ENCODE measurements around the gene DGKE.

DGKE gene

DNA sequence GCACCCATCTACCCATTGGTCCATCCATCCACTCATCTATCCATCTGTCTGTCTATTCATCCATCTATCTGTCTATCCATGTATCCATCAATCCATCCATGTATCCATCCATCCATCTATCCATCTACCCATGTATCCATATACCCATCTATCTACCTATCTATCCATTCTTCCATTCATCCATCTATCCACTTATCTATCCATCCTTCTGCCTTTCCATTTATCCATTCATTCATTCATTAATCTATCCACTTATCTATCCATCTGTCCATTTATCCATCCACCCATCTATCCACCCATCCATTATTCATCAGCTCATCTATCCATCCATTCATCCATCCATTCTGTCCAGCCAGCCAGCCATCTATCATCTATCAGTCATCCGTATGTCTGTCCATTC is 58.4 kb downstream of the DGKE start:
- no peak for DNase-seq

DNA sequence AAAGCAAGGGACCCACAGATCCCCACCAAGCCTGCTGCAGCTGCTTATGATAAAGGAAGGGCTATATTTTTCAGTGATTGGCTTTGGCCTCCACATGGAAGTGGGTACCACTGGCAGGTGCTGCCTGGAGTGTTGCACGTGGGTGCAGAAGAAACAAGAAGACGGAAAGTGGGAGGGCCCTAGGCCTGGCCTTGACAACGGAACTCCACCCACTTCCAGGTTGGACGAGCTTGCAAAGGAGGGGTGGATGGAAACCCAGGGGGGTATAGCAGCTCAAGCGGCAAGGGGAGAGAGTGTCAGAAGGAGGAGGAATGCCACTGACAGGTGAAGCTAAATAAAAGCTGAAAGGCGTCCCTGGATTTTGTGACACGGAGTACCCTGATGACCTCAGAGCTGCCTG is 59.6 kb downstream of the DGKE start:
- no peak for DNase-seq

DNA sequence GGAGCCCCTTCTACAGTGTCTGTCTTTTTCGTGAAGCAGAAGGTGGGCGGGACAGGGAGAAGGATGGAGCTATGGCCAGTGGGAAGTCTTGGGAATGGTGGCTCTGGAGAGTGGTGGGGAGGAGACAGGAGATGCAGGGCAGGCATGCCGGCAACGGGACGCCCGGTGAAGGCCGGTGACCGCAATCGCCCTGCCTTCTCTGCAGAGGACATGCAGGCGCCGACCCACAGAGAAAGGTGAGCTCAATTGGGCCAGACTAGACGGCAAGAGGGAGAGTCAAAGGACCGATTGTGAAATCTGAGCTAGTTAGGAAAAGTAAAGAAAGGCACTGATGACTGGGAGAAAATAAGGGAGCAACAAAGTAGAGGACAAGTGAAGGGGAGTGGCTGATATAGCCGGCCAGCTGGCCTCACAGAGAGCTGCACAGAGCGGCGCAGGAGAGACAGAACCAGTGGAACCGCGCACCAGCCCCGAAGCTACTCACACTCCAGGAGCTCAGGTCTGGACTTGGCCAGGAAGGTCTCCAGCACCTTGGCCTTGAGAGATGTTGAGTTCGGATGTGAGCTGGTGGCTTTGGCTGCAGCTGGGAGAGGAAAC is 61.0 kb downstream of the DGKE start:
- DNase-seq, result no peak

DNA sequence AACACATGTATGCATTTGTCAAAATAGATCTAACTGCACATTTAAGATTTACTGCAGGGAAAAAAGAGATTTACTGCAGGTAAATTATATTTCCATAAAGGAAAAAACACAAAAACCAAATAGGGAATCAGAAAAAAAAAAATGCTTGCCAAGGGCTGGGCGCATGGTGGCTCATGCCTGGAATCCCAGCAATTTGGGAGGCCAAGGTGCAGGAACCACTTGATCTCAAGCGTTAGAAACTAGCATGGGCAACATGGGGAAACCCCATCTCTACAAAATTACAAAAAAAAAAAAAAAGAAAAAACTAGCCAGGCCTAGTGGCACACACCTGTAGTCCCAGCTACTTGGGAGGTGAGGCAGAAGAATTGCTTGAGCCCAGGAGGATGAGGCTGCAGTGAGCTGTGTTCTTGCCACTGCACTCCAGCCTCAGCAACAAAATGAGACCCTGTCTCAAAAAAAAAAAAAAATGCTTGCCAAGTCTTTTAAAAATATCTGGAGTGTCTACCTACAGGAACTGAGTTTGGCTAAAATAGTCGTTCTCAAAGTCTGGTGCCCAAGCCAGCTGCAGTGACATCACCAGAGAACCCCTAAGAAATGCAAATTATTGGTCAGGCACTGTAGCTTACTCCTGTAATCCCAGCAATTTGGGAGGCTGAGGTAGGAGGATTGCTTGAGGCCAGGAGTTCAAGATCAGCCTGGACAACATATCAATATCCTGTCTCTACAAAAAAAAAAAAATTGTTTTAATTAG is 62.4 kb downstream of the DGKE start:
- no peak for DNase-seq

DNA sequence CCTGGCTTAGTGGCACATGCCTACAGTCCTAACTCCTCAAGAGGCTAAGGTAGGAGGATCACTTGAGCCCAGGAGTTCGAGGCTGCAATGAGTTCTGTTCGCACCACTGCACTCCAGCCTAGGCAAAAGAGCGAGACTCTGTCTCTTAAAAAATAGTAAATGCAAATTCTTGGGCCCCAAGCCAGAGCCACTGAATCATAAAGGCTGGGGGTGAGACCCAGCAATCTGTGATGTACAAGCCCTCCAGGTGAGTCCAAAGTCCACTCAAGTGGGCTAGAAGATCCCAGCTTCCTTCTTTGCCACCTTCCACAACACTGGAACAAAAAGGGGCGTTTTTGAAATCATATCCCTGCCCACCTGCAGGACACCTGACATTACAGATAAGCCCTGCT is 63.0 kb downstream of the DGKE start:
- DNase-seq, result no peak

DNA sequence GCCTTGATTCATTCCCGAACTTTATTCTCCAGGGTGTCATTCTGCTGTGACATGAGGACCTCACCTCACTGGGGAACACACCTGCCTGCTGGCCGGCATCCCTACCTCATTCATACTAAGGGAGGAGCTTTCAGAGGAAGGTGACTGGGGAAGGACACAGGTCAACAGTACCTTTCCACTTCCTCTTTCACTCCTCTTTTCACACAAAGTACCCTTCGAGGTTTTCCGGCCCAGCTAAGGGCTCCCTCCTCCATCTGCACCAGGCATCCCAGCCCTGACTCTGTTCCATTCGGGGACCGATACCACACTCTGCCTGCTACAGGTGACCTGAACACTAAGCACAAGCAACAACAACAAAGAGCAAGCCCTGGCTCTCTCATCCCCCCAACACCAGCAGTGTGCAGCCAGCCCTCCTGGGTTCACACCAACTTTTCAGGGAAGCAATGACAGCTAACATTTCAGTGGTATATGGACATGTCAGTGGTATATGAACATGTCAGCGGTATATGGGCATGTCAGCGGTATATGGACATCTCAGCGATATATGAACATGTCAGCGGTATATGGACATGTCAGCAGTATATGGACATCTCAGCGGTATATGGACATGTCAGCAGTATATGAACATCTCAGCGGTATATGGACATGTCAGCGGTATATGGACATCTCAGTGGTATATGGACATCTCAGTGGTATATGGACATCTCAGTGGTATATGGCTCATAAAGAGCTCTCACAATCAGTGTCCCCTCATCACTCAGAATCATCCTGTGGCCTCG is 63.9 kb downstream of the DGKE start:
- DNase-seq, result no peak

DNA sequence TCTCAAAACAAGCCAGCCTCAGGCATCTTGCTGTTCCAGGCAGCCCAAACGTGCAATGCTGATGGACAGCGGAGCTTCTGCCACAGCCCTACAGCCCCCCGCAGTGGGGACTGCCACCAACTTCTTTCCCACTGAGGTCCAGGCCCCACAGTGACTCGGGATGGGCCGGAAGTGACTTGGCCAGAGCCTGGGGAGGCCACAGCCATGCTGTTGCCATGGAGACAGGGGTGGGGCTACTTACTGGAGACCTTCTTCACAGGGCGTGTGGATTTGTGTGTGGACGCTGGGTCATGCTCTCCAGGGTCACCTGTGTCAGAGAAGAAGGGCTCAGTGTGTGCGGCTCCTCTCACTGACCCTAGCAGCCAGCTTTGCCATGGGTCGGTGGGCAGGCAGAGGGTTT is 64.9 kb downstream of the DGKE start:
- no peak for DNase-seq

DNA sequence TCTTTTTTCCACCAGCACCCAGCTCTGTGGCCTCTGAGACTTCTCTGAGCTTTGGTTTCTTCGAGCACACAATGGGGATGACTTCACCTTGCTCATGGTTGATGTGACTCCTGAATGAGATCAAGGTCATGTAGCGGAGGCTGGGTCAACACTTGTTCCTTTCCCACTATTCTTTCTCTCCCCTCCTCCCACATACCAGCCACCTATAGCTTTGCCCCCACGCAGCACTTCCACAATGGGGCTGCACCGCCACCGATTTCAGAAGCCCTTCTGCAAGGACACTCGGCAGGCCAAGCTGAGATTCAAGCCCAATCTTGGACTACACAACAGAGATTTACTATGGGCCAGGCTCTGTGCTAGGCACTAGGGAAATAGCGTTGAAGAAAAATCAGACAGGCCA is 65.5 kb downstream of the DGKE start:
- no peak for DNase-seq

DNA sequence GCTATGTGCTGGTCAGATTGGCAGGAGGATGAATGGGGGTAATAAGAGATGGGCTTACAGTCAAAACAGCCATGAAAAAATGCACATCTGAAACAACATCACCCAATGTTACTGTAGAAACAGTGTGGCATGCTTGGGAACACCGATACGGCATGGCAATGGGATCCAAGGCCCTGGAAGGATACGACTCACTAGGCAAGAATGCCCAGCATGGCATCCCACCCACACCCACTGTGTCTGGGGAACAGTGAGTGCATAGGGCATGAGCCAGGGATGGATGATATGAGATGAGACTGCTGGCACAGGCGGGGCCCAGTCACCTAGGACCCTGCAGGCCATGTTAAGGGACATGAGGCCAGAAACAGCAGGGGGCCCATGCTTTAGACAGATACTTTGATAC is 68.4 kb downstream of the DGKE start:
- no peak for DNase-seq

DNA sequence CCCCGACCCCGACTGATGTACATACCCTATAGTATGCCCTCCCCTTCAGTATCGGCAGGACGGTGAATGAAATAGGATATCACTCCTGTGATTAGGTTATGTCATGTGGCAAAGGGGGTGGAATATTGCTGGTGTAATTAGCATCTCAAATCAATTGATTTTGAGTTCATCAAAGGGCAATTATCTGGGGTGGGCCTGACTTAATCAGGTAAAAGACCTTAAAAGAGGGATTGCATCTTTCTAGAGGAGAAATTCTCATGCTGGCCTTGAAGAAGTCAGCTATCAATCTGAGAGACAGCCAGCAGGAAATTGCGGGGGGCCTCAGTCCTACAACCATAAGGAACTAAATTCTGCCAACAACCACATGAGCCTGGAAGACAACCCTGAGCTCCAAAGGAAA is 69.6 kb downstream of the DGKE start:
- no peak for DNase-seq

DNA sequence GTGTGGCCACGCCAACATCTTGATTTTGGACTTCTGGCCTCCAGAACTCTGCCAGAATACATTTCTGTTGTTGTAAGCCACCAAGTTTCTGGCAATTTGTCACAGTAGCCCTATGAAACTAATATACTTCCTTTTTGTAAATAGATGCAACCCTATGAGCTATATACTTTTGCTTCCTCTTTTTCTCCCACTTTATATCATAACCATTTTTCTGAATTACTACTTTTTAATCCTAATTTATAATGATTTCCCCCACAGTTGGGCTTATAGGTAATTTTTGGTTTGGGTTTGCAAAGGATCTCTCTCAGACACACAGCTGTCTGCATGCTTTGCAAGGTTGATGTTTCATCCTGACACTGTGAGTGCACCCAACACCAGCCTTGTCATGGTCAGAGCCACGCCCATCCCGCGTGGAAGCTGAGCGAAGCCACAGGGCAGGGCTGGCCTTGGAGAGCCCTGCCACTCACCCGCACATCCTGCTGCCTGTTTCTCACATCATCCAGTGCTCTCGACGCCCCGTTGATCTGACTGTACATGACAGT is 74.1 kb downstream of the DGKE start:
- peak; percentile 73 for DNase-seq

DNA sequence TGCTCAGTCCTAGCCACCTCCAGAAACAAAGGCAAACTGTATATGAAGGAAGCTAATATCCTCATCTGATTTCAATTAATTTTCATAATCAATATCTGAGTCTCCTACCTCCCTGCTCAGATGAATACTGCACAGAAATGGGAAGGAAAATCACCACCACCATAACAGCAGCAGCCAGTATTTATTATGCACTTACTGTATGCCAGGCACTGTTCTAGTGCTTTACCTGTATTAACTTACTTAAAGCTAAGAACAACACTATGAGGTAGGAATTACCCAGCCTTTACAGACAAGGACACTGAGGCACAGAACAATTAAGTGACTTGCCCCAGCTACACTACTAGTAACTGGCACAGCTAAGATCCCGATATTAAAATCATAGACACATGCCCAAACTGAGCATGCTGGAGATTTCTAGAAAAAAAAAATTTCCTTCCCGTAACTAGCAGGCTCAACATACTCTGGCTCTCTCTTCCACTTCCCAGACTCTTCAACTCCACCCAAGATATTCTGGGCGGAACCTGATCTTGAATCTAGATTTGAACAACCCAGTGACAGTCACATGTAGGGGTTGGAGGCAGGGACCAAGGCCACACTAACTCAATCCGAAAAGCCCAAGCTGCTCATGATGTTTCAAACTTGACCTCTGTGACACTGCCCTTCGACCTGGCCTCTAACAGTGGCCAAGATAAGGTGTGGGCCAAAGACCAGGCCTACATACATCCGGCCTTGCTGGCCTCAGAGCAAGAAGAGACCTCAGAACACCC is 76.0 kb downstream of the DGKE start:
- no peak for DNase-seq

DNA sequence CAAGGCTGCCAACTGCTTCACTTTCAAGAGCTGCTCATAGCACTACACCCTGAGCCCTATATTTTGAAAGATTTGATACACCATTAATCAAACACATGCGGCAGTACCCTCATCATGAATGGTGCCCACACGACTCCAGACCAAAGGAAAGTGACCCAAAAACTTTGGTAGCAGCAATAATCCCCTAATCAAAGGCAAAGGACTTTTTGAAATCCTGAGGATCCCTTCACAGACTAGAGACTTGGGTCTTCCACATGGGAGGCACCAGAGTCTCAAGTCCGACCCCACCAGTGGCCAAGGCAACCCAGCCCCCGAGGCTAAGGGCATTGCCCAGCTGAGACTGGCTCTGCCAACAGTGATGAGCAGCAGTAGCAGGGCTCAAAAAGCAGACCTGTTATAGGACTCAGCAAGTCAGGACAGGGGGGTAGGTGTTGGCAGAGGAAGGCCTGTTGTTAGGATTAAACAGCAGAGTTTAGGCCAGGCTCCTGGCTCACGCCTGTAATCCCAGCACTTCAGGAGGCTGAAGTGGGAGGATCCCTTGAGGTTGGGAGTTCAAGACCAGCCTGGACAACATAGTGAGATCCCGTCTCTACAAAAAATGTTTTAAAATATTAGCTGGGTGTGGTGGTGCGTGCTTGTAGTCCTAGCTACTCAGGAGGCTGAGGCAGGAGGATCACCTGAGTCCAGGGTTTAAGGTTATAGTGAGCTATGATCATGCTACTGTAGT is 76.7 kb downstream of the DGKE start:
- DNase-seq, result no peak

DNA sequence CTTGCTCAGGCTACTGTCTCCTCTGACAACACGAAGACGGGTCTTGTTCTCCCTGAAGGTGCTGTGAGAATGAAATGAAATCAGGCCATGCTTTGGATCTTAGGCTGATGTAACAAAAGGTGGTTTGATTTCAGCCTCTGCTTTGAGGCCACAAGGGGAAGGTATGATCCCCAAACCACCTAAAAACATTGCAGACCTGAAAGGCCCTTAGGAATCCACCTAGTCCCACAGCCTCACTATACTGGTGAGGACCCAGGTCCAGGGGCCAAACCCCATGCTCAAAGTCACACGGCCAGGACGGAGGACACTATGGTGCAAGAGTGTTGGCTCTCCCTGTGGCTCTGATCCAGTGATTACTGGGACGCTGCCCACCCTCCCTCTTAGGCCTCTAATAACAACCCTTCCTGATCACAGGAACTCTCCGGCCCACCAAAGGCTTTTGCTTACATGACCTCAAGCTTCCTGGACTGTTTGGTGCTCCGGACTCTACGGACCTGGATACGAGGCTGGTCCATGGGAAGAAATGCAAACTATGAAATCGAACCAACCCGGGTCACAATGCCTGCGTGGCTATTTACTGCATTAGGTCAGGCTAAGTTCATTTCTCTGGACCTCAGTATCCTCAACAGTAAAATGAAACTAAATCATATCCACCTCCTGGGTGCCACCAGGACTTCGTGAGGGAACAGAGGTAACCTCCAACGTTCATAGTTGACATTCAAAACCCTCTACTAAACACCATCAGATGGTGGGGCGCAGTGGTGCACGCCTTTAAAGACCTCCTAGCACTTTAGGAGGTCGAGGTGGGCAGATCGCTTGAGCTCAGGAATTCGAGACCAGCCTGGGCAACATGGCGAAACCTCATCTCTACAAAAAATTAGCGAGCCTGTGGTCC is 78.4 kb downstream of the DGKE start:
- DNase-seq, result peak; percentile 34

DNA sequence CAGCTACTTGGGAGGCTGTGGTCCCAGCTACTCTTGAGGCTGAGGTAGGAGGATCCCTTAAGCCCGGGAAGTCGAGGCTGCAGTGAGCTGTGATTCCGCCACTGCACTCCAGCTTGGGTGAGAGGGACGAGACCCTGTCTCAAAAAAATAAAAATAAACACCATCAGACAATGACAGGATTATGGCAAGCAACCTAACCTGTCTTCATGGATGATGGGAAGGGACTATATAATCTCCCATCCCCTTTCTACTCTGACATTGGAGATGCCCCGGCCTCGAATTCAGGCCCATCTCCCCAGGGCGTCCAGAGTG is 79.0 kb downstream of the DGKE start:
- no peak for DNase-seq

DNA sequence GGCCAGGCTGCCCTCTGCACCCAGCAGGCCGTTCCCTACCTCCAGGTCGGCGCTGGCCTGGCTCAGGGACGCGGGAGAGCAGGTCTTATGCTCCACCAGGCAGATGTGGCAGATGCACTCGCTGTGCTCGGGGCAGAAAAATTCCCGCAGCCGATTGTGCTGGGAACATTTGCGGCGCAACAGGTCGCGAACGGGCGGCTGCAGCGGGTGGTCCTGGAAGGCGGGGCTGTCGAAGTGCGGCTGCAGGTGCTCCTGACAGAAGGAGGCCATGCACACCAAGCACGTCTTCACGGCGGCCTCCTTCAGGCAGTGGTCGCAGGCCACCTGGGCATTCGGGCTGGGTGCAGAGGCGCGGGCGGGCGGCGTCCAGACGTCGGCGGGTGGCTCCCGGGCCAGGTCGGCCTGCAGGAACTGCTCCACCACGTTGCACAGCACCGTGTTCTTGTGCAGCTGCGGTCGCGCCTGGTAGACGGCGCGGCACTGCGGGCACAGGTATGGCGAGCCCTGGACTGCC is 79.5 kb downstream of the DGKE start:
- no peak for DNase-seq

DNA sequence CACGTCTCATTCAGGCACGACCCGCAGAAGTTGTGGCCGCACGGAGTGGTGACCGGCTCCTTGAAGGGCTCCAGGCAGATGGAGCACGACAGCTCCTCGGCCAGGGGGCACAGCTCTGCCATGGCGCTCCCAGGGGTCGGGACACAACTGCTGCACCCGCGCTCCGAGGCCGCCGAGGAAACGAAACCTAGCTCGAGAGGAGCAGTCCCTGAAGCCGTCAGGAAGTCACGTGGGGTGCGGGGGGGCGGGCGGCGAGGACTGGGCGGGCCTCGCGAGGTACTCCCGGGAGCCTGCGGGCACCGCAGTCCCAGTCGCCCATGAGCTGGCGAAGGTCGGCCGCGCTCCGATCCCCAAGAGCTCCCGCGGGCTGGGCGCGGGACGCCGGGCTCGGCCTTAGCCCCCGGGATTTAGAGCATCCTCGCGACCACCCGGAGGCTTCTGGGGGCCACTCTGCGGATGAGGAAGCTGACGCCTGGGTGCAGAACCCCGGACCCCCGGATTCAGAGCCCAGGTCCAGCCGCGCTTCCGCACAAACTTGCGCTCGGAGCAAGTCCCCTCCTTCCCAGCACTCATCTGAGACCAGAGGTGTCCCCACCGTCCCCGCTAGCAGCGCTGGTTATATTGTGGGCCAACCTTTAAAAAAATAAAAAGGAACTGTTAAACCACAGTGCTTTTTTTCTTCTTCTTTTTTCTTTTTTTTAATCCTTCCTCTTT is 80.1 kb downstream of the DGKE start, which contains the start of gene TRIM25:
Gene TRIM25, minus strand, starts transcription at position 183 of the 714 bp plus-strand sequence. Its CDS starts 61 bp downstream, at position 122.
- DNase-seq, result peak; percentile 95

DNA sequence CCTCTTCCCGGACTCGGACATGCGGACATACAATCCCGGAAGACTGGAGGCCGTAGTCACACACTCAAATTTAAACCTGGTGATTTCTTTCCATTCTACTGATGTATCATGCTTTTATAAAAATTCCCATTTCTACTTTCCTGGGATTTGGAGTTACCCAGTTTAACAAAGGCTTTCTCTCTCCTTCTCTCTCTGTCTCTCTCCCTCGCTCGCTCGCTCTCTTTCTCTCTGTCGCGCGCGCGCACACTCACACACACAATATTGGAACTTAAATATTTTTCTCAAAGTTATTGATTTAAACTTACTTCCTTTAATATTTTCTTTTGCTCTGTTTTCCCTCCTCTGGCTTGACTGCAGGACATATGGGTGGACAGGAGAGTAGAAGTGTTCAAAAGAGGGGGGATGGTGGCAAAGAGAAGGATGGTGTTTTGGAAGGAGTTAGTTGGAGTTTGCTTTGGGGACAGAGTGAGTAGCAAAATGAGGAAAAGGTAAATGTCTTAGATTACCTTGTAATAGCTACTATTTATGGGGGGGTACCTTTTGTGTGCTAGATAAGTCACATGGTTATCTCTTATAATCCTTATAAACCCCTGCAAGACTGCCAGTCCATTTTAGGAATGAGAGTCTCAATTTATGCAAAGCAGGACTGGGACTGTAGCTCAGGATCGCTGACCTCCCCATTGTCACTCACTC is 80.8 kb downstream of the DGKE start:
- DNase-seq, result peak; percentile 13

DNA sequence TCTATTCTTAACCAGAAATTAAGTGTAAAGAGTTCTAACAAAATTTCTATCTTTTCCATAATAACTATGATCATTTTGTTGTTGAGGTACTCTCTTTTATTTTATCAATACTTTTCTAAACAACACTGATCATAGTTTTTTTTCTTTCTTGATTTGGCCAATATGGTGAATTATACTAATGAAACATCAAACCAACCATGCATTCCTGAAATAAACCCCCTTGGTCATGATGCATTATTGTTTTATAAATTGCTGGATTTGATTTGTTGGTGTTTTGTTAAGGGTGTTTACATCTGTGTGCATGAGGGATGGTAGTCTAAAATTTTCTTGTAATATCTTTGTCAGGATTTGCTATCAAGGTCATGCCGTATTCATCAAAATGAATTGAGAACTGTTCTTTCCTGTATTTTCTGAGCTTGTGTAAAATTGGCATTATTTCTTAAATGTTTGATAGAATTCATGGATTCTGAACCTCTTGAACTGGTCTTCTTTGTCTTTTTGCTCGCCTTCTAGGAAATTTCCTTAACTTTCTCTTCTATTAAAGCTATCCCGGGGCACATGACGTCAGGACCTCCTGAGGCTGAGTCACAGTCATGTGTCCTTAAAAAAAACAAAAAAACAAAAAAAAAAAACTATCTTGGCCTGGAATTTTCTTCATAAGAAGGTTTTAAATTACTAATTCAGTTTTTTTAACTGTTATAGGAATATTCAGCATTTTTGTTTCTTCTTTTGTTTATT is 83.8 kb downstream of the DGKE start:
- no peak for DNase-seq

Data from activated CD4-positive, alpha-beta T cell treated with anti-CD3 and anti-CD28 coated beads, Interleukin-10, Interleukin-2, amounts not matched to agents 100 ng/mL and 50 ng/mL, durations not matched to agents 16 hours and 8 hours (primary cell).